ENCODE data around the gene MGAT5.

MGAT5 gene

GRCh38 chr2:134295441-134295840, 41.6 kb downstream of the MGAT5 start:
- FAIRE-seq: no peak
- DNase-seq (ENCODE audit: extremely low spot score, insufficient read length, low read depth): no peak

GRCh38 chr2:134296301-134296700, 42.4 kb downstream of the MGAT5 start:
- no peak for DNase-seq (ENCODE audit: extremely low spot score, insufficient read length, low read depth)
- FAIRE-seq: no peak

GRCh38 chr2:134299334-134299733, 45.5 kb downstream of the MGAT5 start:
- FAIRE-seq: no peak
- DNase-seq (ENCODE audit: extremely low spot score, insufficient read length, low read depth): no peak

GRCh38 chr2:134300585-134300984, 46.7 kb downstream of the MGAT5 start:
- no peak for FAIRE-seq

GRCh38 chr2:134301099-134301927, 47.4 kb downstream of the MGAT5 start:
- FAIRE-seq: no peak
- DNase-seq (ENCODE audit: extremely low spot score, insufficient read length, low read depth): no peak

More at GRCh38 chr2:134300585-134300984, 46.7 kb downstream of the MGAT5 start:
- DNase-seq (ENCODE audit: extremely low spot score, insufficient read length, low read depth): no peak

GRCh38 chr2:134301928-134302260, 48.0 kb downstream of the MGAT5 start:
- DNase-seq (ENCODE audit: extremely low spot score, insufficient read length, low read depth) (no peak), FAIRE-seq (no peak)

- no peak for FAIRE-seq
- no peak for DNase-seq (ENCODE audit: extremely low spot score, insufficient read length, low read depth)
These were observed 50.7 kb downstream of the MGAT5 start for GRCh38 chr2:134304394-134305108.

- DNase-seq (ENCODE audit: extremely low spot score, insufficient read length, low read depth) (no peak), FAIRE-seq (no peak)
These were observed 51.2 kb downstream of the MGAT5 start for GRCh38 chr2:134305109-134305491.

GRCh38 chr2:134306521-134306920, 52.6 kb downstream of the MGAT5 start:
- DNase-seq (ENCODE audit: extremely low spot score, insufficient read length, low read depth): no peak
- FAIRE-seq: no peak

GRCh38 chr2:134307334-134307733, 53.5 kb downstream of the MGAT5 start:
- FAIRE-seq (no peak), DNase-seq (ENCODE audit: extremely low spot score, insufficient read length, low read depth) (no peak)

- FAIRE-seq: no peak
- no peak for DNase-seq (ENCODE audit: extremely low spot score, insufficient read length, low read depth)
These were observed 54.9 kb downstream of the MGAT5 start for GRCh38 chr2:134308474-134309385.

GRCh38 chr2:134310107-134311079, 56.5 kb downstream of the MGAT5 start:
- no peak for DNase-seq (ENCODE audit: extremely low spot score, insufficient read length, low read depth)

GRCh38 chr2:134312482-134312881, 58.6 kb downstream of the MGAT5 start:
- FAIRE-seq (no peak), DNase-seq (ENCODE audit: extremely low spot score, insufficient read length, low read depth) (no peak)

More at GRCh38 chr2:134310107-134311079, 56.5 kb downstream of the MGAT5 start:
- no peak for FAIRE-seq

- DNase-seq (ENCODE audit: extremely low spot score, insufficient read length, low read depth) (no peak), FAIRE-seq (no peak)
These were observed 60.3 kb downstream of the MGAT5 start for GRCh38 chr2:134314202-134314601.

GRCh38 chr2:134314681-134315368, 61.0 kb downstream of the MGAT5 start:
- no peak for DNase-seq (ENCODE audit: extremely low spot score, insufficient read length, low read depth)
- no peak for FAIRE-seq

GRCh38 chr2:134315471-134315870, 61.6 kb downstream of the MGAT5 start:
- DNase-seq (ENCODE audit: extremely low spot score, insufficient read length, low read depth) (no peak), FAIRE-seq (no peak)

GRCh38 chr2:134319596-134320254, 65.9 kb downstream of the MGAT5 start:
- DNase-seq (ENCODE audit: extremely low spot score, insufficient read length, low read depth) (no peak), FAIRE-seq (no peak)

GRCh38 chr2:134320930-134321329, 67.1 kb downstream of the MGAT5 start:
- FAIRE-seq: no peak
- DNase-seq (ENCODE audit: extremely low spot score, insufficient read length, low read depth): no peak
